Motor neuron (in vitro differentiated cells): ENCODE data around the gene PRKCE. TPM values are rescaled to one million over a fixed set of nuclear protein-coding genes. Genes with fewer than 3 reads are reported as not detected.

ENCODE experiments used
- ATAC-seq, 8 experiments: fragments of 200-7000 bp; cut with Tn5 transposase; replicated peaks in 6 of 8; 2 replicates each; pipeline ENCODE4 v1.8.0; 2021; ENCODE audit warnings: mild to moderate bottlenecking in 8 of 8, moderate library complexity in 8 of 8
- H3K27ac ChIP-seq, 2 donors: fragments of 250-450 bp; sonication (Bioruptor Pico); 2 replicates each; pipeline ENCODE4 v1.9.0; 2021; ENCODE audit warnings: antibody characterized with exemption in 2 of 2, mild to moderate bottlenecking in 2 of 2, moderate library complexity in 1 of 2
- H3K4me1 ChIP-seq, 2 donors: fragments of 250-450 bp; sonication (Bioruptor Pico); replicated peaks in 1 of 2; 2 replicates each; pipeline ENCODE4 v1.6.1; 2021; ENCODE audit warnings: antibody characterized with exemption in 2 of 2, mild to moderate bottlenecking in 2 of 2, moderate library complexity in 1 of 2
- H3K4me3 ChIP-seq, 5 donors: fragments of 250-450 bp; sonication (Bioruptor Pico); 2 replicates each; pipeline ENCODE4 v1.9.0; 2021; ENCODE audit warnings: antibody characterized with exemption in 5 of 5, mild to moderate bottlenecking in 5 of 5, moderate library complexity in 4 of 5
- WGBS, 10 experiments: fragments of 450-650 bp; shearing (Covaris generic); methylation state at CpG; one replicate each; pipeline ENCODE4 v1.0.0; 2022; 5-methylcytosine and 5-hydroxymethylcytosine counted together
- in situ Hi-C, 9 experiments: fragments of 400-800 bp; cut with MboI; loops; one replicate each; pipeline ENCODE4 v1.15.0; 2021; ENCODE audit warnings: low sequenced_read_pairs in 9 of 9, low pct_unique_long_range_greater_than_20kb in 2 of 9; ENCODE audit not compliant: unreplicated experiment in 9 of 9
- total RNA-seq, 8 experiments: library from RNA; unstranded; fragments of 300-600 nt; gene quantifications; 2 replicates each; pipeline versions ENCODE4 v1.2.3 to v1.2.4, GENCODE V29; 2022

PRKCE gene
- total RNA-seq, 8 experiments from 2014 or later = 7.3 to 23.0 (median 14.7) TPM

- no peak overlapping the region for H3K4me3 ChIP-seq
- no peak overlapping the region for H3K27ac ChIP-seq
- no peak for ATAC-seq
- peaks cover 11 to 29% of the 10 kb centered on the region in 2 donors for H3K4me1 ChIP-seq
- in situ Hi-C loops = no loop called here
- WGBS, 10 experiments = 80 to 97% (median 89%) methylated on average over 1 to 7 of the region's 8 CpGs
Observed at GRCh38 chr2:45725731-45726130, 74.3 kb downstream of the PRKCE start.

- WGBS, 10 experiments = 17 to 86% (median 48%) methylated on average over 1 to 4 of the region's 4 CpGs
- ATAC-seq = peak in 1 of 8 experiments; percentile 41
- Histone ChIP-seq H3K27ac (peak overlapping the region in 1 of 2 donors; percentile 14), H3K4me3 (no peak overlapping the region), H3K4me1 (peaks cover 11 to 29% of the 10 kb centered on the region in 2 donors)
- in situ Hi-C loops = no loop called here
Observed at GRCh38 chr2:45726188-45726587, 74.7 kb downstream of the PRKCE start.

GRCh38 chr2:45728458-45728942 lies 77.0 kb downstream of the PRKCE start:
- in situ Hi-C loops = no loop called here
- H3K4me1 ChIP-seq = peaks cover 11 to 29% of the 10 kb centered on the region in 2 donors
- no peak overlapping the region for H3K4me3 ChIP-seq
- 80 to 100% (median 89%) methylated on average over 1 to 3 of the region's 4 CpGs; no CpG with 5 or more reads in 2 of the 10 experiments for WGBS, 10 experiments
- no peak overlapping the region for H3K27ac ChIP-seq
- ATAC-seq = no peak

GRCh38 chr2:45729753-45730512 lies 78.5 kb downstream of the PRKCE start:
- peak in 1 of 8 experiments; percentile 53 for ATAC-seq
- in situ Hi-C loops = no loop called here
- no peak overlapping the region for H3K4me3 ChIP-seq
- peaks cover 8 to 22% of the 10 kb centered on the region in 2 donors for H3K4me1 ChIP-seq
- WGBS, 10 experiments = 89 to 100% (median 98%) methylated on average over 2 to 6 of the region's 8 CpGs; no CpG with 5 or more reads in 2 of the 10 experiments
- no peak overlapping the region for H3K27ac ChIP-seq

GRCh38 chr2:45731141-45731540 lies 79.7 kb downstream of the PRKCE start:
- Histone ChIP-seq H3K4me1 (peaks cover 8 to 11% of the 10 kb centered on the region in 2 donors), H3K4me3 (no peak overlapping the region), H3K27ac (no peak overlapping the region)
- in situ Hi-C loops = no loop called here
- ATAC-seq = no peak

- Histone ChIP-seq H3K4me1 (peaks cover 0 to under 1% of the 10 kb centered on the region in 2 donors), H3K27ac (no peak overlapping the region), H3K4me3 (no peak overlapping the region)
- WGBS, 10 experiments = 60 to 100% (median 85%) methylated on average over 1 to 2 of the region's 2 CpGs; no CpG with 5 or more reads in 2 of the 10 experiments
- no peak for ATAC-seq
- in situ Hi-C loops = no loop called here
Observed at GRCh38 chr2:45732436-45732835, 81.0 kb downstream of the PRKCE start.

GRCh38 chr2:45732946-45733345 lies 81.5 kb downstream of the PRKCE start:
- Histone ChIP-seq H3K4me3 (no peak overlapping the region), H3K27ac (no peak overlapping the region), H3K4me1 (no peaks in the 10 kb centered on the region)
- in situ Hi-C loops = no loop called here
- ATAC-seq = no peak
- WGBS, 10 experiments = 77 to 100% (median 100%) methylated on average over 1 to 3 of the region's 3 CpGs; no CpG with 5 or more reads in 1 of the 10 experiments

- no peak for ATAC-seq
- Histone ChIP-seq H3K27ac (no peak overlapping the region), H3K4me1 (no peaks in the 10 kb centered on the region), H3K4me3 (no peak overlapping the region)
- WGBS, 10 experiments = 88 to 100% (median 93%) methylated on average over 1 to 6 of the region's 6 CpGs; no CpG with 5 or more reads in 2 of the 10 experiments
- in situ Hi-C loops = no loop called here
Observed at GRCh38 chr2:45734336-45734735, 82.9 kb downstream of the PRKCE start.

GRCh38 chr2:45734952-45735351 lies 83.5 kb downstream of the PRKCE start:
- in situ Hi-C loops = no loop called here

GRCh38 chr2:45736757-45737704 lies 85.6 kb downstream of the PRKCE start:
- Histone ChIP-seq H3K4me3 (no peak overlapping the region), H3K27ac (no peak overlapping the region), H3K4me1 (no peaks in the 10 kb centered on the region)
- in situ Hi-C loops = no loop called here
- ATAC-seq = no peak
- 50 to 100% (median 83%) methylated on average over 1 to 12 of the region's 27 CpGs; no CpG with 5 or more reads in 4 of the 10 experiments for WGBS, 10 experiments

More at GRCh38 chr2:45734952-45735351, 83.5 kb downstream of the PRKCE start:
- Histone ChIP-seq H3K4me1 (no peaks in the 10 kb centered on the region), H3K4me3 (no peak overlapping the region), H3K27ac (no peak overlapping the region)
- 20 to 100% (median 83%) methylated on average over 1 to 3 of the region's 6 CpGs; no CpG with 5 or more reads in 1 of the 10 experiments for WGBS, 10 experiments
- ATAC-seq = peak in 3 of 8 experiments; percentile 62 to 88 (median 75)

GRCh38 chr2:45739796-45740485 lies 88.5 kb downstream of the PRKCE start:
- peak in 1 of 8 experiments; percentile 24 for ATAC-seq
- in situ Hi-C loops = no loop called here
- H3K4me1 ChIP-seq = no peaks in the 10 kb centered on the region
- no peak overlapping the region for H3K4me3 ChIP-seq
- H3K27ac ChIP-seq = no peak overlapping the region

- Histone ChIP-seq H3K4me3 (no peak overlapping the region), H3K4me1 (peaks cover 5% of the 10 kb centered on the region in 2 donors), H3K27ac (no peak overlapping the region)
- no peak for ATAC-seq
- WGBS, 10 experiments = 74 to 100% (median 94%) methylated on average over 1 to 3 of the region's 7 CpGs; no CpG with 5 or more reads in 7 of the 10 experiments
- in situ Hi-C loops = no loop called here
Observed at GRCh38 chr2:45741161-45741850, 89.8 kb downstream of the PRKCE start.
